ENCODE results near the gene ADGRD1. TPM values are rescaled to one million over a fixed set of nuclear protein-coding genes. Genes with fewer than 3 reads are reported as not detected.

The ADGRD1 gene
- total RNA-seq, 1 experiment from 2014 or later: 0.77 TPM

- no peak overlapping the region for H3K4me3 Mint-ChIP-seq
- H3K9me3 Mint-ChIP-seq: peaks cover 18% of the 10 kb centered on the region
- H3K36me3 Mint-ChIP-seq: peaks cover 16% of the 10 kb centered on the region
- no peaks in the 10 kb centered on the region for H3K27me3 Mint-ChIP-seq (ENCODE audit: low read depth)
- CTCF ChIA-PET: no interaction called here
- TF ChIP-seq AFF4 (CRISPR knock-in tag; IDR thresholded peaks at IDR 0.05; ENCODE audit: borderline replicate concordance) (no peak), USF2 (CRISPR knock-in tag; IDR thresholded peaks at IDR 0.05) (no peak), ZNF232 (CRISPR knock-in tag; IDR thresholded peaks at IDR 0.05) (no peak), NFATC4 (CRISPR knock-in tag; IDR thresholded peaks at IDR 0.05) (no peak), PREB (CRISPR knock-in tag; IDR thresholded peaks at IDR 0.05; ENCODE audit: borderline replicate concordance) (no peak), CDX4 (CRISPR knock-in tag; IDR thresholded peaks at IDR 0.05; ENCODE audit: borderline replicate concordance) (no peak), JUN (CRISPR knock-in tag; IDR thresholded peaks at IDR 0.05) (no peak), PRDM15 (CRISPR knock-in tag; IDR thresholded peaks at IDR 0.05) (no peak), CBFB (CRISPR knock-in tag; IDR thresholded peaks at IDR 0.05; ENCODE audit: low read depth) (no peak), CTCF (IDR thresholded peaks at IDR 0.05) (no peak), ATF6 (CRISPR knock-in tag; IDR thresholded peaks at IDR 0.05) (no peak), RORB (CRISPR knock-in tag; IDR thresholded peaks at IDR 0.05) (no peak), ATF2 (CRISPR knock-in tag; IDR thresholded peaks at IDR 0.05; ENCODE audit: borderline replicate concordance, low read depth) (no peak)
- ATAC-seq (no peak), DNase-seq (ENCODE audit: low spot score) (no peak)
- no peak overlapping the region for H3K27ac Mint-ChIP-seq
- H3K4me1 Mint-ChIP-seq: no peaks in the 10 kb centered on the region
- POLR2A ChIA-PET: no interaction called here
These were observed 79.8 kb downstream of the ADGRD1 start for GRCh38 chr12:131033486-131033885.

Data from WTC11 (cell line).